Right renal cortex interstitium (tissue), 3 donors: ENCODE data around the gene HSPA6. TPM values are rescaled to one million over a fixed set of nuclear protein-coding genes. Genes with fewer than 3 reads are reported as not detected.
"Not testable (repeated sequence)": the region's sequence is repeated elsewhere in the genome, so short reads cannot be mapped to it uniquely, and the experiment has no call there.

Experiments
- DNase-seq, 3 donors: peaks; one replicate each; pipeline ENCODE4 v3.0.0-alpha.2; 2013; ENCODE audit warnings: low read depth in 3 of 3, low spot score in 2 of 3
- polyA plus RNA-seq, 3 donors: library from polyadenylated mRNA; unstranded; fragments of 120-200 nt; gene quantifications; one replicate each; pipeline ENCODE4 v1.2.1, GENCODE V29; 2013; ENCODE audit not compliant: insufficient read length in 3 of 3

Gene HSPA6
- polyA plus RNA-seq, 3 donors: 0.28 to 0.46 (median 0.40) TPM

DNA sequence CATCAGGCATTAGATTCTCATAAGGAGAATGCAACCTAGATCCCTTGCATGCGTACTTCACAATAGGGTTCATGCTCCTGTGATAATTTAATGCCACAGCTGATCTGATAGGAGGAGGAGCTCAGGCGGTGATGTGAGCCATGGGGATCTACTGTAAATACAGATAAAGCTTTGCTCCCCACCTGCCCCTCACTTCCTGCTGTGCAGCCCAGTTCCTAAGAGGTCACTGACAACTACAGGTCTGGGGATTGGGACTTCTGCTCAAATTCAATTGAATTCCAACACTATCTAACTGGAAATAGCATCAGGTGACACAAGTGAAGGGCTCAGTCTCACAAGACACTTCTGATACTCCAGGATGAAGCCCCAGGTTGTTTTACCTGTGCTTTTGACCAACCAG is 32.6 kb downstream of the HSPA6 start:
- not testable (repeated sequence) for DNase-seq

DNA sequence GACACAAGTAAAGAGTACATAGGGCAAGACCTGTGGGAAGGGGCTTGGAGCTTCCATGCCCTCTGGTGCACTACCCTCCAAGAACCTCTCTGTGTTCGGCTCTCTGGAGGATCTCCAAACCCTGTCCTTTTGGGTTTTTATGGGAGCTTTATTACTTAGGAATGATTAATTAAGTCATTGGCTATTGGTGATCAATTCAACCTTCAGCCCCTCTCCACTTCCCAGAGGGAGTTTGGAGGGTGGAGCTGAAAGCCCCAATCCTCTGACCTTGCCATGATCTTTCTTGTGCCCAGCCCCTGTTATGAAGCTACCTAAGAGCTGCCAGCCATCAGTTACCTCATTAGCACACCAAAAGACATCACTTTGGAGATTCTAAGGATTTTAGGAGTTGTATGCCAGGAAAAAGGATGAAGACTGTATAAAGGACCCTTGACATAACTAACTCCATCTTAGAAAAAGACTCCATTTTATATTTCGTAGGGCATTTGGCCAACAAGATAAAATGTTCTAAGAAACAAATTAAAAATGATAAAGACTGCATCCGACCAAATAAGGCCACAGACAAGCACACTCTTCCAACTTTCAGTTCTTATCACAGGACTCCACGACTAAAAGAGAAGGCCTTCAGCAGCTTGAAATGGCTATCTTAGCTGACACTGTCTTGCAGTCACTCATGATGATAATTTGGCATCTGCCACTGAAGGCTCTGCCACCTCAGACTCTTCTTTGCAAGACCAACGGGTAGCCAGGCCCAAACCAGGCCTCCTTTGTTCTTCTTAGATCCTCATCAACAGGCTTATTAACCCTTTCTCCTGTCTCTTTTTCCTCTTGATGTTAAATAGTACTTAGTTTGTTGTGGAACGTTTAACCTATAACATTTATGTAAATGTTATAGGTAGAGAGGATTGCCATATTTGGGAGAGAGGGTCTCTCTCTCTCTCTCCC is 33.4 kb downstream of the HSPA6 start:
- DNase-seq: not testable (repeated sequence)

DNA sequence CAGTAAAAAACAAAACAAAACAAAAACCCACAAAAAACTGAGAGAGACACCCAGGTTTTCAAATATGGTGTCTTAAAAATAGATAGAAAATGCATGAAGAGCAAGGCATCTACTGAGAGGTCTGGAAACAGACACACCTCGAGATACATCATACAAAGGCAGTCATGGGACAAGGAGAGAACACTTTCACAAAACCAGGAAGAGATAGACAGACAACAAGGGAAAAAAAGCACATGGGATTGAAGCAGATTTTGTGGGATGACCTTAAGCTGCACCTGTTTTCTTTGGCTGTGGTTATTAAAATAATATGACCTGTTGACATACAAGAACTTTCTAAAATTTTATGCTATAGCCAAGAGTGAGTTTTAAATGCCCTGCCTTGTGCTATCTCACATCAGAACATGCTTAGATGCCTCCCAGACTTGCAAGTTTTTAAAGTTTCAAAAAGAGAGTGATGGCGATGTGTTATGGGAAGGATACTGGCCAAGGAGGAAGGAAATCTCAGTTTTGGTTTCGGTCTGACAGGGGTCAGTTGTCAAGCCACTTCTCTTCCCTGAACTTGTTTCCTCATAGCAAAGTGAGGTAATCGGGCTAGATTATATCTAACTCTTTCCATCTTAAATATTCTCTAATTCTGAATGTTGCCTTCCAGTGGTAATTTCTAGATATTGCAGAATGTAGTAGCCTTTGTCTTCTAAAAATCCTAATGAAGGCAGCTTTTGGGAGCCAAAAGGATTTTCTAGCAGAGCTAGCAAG is 36.8 kb downstream of the HSPA6 start:
- not testable (repeated sequence) for DNase-seq

DNA sequence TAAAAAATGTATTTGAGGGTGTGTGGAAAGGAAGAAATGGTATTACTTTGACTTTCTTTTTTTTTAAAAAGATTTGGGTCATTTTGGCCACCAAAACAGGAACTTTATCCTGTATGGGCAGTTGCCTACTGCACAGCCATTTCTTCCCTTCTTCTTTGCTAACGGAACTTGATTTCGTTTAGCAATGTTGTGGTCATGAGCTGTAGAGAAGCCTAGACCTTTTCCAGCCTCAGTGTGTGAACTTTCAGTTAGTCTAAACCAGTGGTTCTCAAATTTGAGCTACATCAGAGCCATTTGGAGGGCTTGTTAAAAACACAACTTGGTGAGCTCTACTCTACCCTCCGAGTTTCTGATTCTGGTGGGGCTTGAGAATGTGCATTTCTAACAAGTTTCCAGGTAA is 38.1 kb downstream of the HSPA6 start:
- DNase-seq: not testable (repeated sequence)

DNA sequence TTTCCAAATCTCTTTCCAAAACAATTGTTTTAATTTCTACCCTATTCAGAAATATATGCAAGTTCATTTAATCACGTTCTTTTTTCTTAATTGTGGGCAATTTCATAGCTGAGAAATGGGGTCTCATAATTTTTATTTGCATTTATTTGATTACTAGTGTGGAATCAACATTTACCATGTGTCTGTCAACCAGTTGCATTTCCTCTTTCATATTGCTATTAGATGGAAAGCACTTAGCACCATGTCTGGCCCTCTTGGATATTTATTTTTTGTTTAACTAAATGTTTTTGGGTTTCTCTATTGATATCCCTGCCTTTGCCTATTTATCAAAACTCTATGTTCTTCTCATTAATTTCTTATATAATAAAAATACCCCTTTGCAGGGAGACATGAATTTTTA is 39.2 kb downstream of the HSPA6 start:
- DNase-seq: not testable (repeated sequence)

DNA sequence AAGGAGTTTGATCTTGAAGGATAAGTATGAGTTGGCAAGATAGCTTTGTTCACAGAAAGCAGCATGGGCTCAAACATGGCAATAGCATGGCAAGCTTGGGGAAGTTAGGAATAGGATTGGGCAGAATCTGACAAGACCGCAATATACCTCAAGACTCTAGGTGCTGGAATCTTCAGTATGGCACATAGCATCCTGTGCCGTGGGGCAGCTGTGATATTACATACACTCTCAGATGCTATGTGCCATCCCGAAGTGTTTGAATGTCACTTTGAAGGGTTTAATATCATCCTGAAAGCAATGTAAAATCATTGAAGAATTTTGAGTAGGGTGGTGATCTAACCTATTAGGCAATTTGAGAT is 42.2 kb downstream of the HSPA6 start:
- not testable (repeated sequence) for DNase-seq

DNA sequence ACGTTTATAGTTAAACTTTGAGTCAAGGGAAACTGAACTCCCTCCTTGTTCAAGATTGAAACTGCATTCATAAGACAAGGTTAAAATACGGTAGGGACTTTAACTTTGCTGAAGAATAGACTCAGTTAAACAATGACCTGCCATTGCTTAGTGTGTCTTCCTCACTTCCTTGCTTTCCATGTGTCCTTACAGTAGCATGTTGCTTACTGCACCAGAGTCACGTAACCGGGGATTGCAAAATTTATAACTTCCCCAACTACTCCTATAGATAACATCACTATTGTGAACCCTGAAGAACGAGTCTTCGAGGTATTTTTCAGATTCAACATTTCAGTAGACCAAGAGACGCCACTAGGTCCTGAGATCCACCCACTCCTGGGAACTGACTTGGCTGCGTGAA is 47.4 kb downstream of the HSPA6 start:
- DNase-seq: not testable (repeated sequence)

Other genes with a start within 250 kb of the HSPA6 start
- 1 to 10 TPM; 3.0 to 3.6 (median 3.1) TPM for gene MPZ, start 214.6 kb upstream of the HSPA6 start, polyA plus RNA-seq
- 100 to 1,000 TPM; 283 to 300 (median 290) TPM for gene SDHC, start 210.2 kb upstream of the HSPA6 start, polyA plus RNA-seq
- 10 to 100 TPM; 13.6 to 17.6 (median 15.8) TPM for gene CFAP126, start 156.7 kb upstream of the HSPA6 start, polyA plus RNA-seq
- gene FCGR2A, start 19.1 kb upstream of the HSPA6 start, polyA plus RNA-seq: 1 to 10 TPM; 4.2 to 5.2 (median 4.8) TPM
- 1 to 10 TPM; 1.8 to 1.9 (median 1.9) TPM for gene FCGR3A, start 25.3 kb downstream of the HSPA6 start, polyA plus RNA-seq
- gene FCGR3B, start 106.6 kb downstream of the HSPA6 start, polyA plus RNA-seq: under 1 TPM in 1 of 3 donors, not detected in 2; 0.88 TPM
- 1 to 10 TPM in 1 of 3 donors, under 1 TPM in 2; 0.29 to 1.6 (median 0.98) TPM for gene FCGR2B, start 138.6 kb downstream of the HSPA6 start, polyA plus RNA-seq
- gene FCRLA, start 182.7 kb downstream of the HSPA6 start, polyA plus RNA-seq: under 1 TPM; 0.15 to 0.65 (median 0.23) TPM
- 1 to 10 TPM; 3.3 to 5.3 (median 4.4) TPM for gene FCRLB, start 197.0 kb downstream of the HSPA6 start, polyA plus RNA-seq
- gene DUSP12, start 225.2 kb downstream of the HSPA6 start, polyA plus RNA-seq: 10 to 100 TPM; 34.6 to 43.7 (median 37.0) TPM
- gene ATF6, start 241.8 kb downstream of the HSPA6 start, polyA plus RNA-seq: 10 to 100 TPM; 34.2 to 36.0 (median 35.0) TPM